Measurements from ENCODE around the gene CDK11A.
A peak's percentile ranks its signal among the peaks of the same experiment; 100 is the strongest.
"Not testable (repeated sequence)": the region's sequence is repeated elsewhere in the genome, so short reads cannot be mapped to it uniquely, and the experiment has no call there.

CDK11A gene

DNA sequence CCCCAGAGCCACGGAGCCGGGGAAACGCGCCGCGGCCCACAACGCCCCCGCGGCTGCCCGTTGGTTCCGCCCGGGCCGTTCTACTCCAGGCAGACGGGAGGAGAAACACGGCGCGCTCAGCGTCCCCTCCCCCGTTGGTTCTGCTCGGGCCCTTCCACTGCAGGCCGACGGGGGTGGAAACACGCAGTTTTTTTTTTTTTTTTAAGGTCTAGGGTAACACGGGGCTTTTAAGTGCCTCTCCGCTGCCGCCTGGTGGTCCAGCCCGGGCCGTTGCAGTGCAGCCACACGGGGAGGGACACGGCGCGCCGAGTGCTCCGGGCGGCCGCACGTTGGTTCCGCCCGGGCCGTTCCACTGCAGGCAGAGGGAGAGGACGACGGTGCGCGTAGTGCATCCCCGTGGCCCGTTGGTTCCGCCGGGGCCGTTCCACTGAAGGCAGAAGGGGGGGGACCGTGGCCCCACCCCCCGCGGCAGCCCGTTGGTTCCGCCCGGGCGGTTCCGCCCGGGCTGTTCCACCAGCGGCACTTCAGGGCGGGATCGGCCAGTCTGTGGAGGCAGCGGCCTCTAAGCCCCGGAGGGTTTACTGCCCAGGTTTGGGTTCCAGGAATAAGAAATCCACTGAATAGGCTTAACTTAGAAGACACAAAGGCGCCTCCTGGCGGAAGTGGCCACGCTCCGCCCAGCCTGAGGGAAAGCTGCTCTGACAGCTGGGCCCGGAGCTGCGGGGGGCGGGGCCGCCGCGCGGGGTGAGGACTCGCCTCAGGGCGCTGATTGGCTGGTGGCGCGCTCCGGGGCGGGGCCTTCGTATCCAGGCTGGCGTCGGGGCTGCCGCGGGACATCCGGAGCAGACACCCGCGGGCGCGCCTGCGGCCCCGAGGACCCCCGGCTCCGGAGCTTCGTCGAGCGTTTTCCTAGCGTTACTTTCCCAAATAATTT is 31.2 kb downstream of the CDK11A start, which contains the start of gene SLC35E2B:
SLC35E2B (minus strand) TSS at position 82 of the 934 bp plus-strand sequence. CDS start 16,096 bp downstream, outside the sequence.
- H3K9me3 ChIP-seq (ENCODE audit: severe bottlenecking); H3K36me3 ChIP-seq; H3K27me3 ChIP-seq (ENCODE audit: insufficient read depth, low read depth, severe bottlenecking): not testable (repeated sequence)
- DNase-seq: peak; percentile 88
- Histone ChIP-seq H3K27ac (peak within 1 kb of the TSS; percentile 86), H3K4me3 (ENCODE audit: low read depth, low read length) (peak within 1 kb of the TSS; percentile 53)
- TF ChIP-seq, protein P1, sequence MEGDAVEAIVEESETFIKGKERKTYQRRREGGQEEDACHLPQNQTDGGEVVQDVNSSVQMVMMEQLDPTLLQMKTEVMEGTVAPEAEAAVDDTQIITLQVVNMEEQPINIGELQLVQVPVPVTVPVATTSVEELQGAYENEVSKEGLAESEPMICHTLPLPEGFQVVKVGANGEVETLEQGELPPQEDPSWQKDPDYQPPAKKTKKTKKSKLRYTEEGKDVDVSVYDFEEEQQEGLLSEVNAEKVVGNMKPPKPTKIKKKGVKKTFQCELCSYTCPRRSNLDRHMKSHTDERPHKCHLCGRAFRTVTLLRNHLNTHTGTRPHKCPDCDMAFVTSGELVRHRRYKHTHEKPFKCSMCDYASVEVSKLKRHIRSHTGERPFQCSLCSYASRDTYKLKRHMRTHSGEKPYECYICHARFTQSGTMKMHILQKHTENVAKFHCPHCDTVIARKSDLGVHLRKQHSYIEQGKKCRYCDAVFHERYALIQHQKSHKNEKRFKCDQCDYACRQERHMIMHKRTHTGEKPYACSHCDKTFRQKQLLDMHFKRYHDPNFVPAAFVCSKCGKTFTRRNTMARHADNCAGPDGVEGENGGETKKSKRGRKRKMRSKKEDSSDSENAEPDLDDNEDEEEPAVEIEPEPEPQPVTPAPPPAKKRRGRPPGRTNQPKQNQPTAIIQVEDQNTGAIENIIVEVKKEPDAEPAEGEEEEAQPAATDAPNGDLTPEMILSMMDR (IDR thresholded peaks at IDR 0.05; ENCODE audit: low read depth, low read length): 0 out of 2 replicates have a peak, but pooled peaks have one; percentile 2

DNA sequence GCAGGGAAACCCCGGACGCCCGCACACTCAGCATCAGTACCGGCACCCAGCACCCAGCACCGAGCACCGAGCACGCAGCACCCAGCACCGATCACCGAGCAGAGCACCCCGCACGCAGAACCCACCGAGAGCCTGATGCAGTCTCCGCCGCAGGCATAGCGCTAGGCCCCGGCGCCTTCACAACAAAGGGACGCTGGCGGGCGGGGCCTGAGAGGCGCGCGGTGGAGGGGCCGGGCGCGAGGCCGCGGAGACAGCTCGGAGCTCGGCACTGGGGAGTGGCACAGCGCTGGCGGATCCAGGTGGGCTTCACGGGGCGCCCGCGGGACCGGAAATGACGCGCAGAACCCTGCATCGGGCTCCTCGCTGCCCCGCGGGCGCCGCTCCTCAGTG is 31.8 kb downstream of the CDK11A start:
- Histone ChIP-seq H3K27ac (peak overlapping the region; percentile 86), H3K4me3 (ENCODE audit: low read depth, low read length) (peak overlapping the region; percentile 53)
- not testable (repeated sequence) for H3K27me3 ChIP-seq (ENCODE audit: insufficient read depth, low read depth, severe bottlenecking); H3K9me3 ChIP-seq (ENCODE audit: severe bottlenecking); H3K36me3 ChIP-seq
- DNase-seq: peak; percentile 62

DNA sequence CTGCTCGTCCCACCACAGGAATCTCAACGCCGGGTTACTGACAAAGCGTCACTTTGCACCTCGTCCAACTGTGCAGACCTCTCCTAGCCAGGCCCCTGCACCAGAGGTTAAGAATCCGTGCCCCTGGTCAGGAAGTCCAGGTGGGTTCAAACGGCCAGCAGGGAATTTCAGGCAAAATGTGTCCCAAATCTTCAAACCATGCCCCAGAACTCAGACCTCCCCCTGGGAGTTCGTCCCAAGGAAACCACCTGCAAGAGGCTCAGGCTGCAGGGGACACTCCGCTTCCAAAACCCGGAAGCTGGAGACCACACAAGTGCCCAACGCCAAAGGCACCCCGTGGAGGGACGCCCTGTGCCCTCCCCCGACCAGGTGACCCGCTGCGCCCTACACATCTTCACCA is 32.7 kb downstream of the CDK11A start:
- not testable (repeated sequence) for H3K36me3 ChIP-seq; H3K4me3 ChIP-seq (ENCODE audit: low read depth, low read length); DNase-seq; H3K27me3 ChIP-seq (ENCODE audit: insufficient read depth, low read depth, severe bottlenecking); H3K9me3 ChIP-seq (ENCODE audit: severe bottlenecking); H3K27ac ChIP-seq

DNA sequence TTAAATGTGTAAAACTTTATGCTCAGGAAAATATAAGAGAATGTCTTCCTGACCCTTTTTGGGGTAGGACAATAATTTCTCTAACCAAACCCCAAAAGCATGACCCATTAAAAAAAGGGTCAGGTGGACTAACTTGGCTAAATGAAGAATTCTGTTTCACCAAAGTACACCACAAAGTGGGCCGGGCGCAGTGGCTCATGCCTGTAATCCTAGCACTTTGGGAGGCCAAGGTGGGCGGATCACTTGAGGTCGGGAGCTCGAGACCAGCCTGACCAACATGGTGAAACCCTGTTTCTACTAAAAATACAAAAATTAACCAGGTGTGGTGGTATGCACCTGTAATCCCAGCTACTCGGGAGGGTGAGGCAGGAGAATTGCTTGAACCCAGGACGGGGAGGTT is 34.6 kb downstream of the CDK11A start:
- H3K9me3 ChIP-seq (ENCODE audit: severe bottlenecking); H3K27ac ChIP-seq; H3K27me3 ChIP-seq (ENCODE audit: insufficient read depth, low read depth, severe bottlenecking); H3K36me3 ChIP-seq; DNase-seq; H3K4me3 ChIP-seq (ENCODE audit: low read depth, low read length): not testable (repeated sequence)

DNA sequence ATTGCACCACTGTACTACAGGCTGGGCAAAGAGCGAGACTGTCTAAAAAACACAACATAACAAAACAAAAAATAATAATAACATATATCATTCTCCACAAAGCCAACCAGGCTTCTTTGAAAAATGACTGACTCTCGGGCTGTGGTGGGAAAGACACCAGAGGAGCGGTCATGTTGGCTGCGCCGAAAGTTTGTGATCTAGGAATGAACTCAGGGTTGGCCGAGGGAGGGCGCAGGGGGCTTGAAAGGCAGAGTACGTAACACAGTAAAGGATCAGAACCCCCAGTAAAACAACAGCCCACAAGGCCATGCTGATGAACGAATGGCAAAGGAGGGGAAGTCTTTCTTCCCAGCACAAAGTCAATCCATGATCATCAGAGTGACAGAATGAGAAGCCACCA is 36.3 kb downstream of the CDK11A start:
- no peak for DNase-seq
- H3K27ac ChIP-seq: no peak overlapping the region

DNA sequence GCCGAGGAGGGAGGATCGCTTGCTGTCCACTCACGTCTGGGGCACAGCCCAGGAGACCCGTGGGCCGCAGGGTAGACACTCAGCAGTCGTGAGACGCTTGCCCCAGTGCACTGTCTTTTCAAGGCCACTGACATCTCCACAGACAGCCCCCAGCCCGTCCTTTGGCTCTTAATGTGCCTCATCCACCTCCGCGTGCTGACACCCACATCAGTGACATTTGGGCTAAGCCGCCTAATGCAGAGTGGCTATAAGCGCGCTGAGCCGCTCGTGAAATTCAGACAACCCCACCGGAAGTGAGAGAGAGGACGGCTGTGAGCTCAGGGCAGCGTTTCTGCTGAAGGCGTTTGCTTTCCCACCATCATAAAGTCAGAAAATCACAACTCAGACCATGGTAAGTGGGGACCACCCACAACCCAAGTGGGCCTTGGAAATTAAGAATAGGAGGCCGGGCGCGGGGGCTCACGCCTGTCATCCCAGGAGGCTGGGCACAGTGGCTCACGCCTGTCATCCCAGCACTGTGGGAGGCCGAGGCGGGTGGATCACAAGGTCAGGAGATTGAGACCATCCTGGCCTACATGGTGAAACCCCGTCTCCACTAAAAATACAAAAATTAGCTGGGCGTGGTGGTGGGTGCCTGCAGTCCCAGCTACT is 40.0 kb downstream of the CDK11A start:
- TF ChIP-seq, protein P1 (IDR thresholded peaks at IDR 0.05; ENCODE audit: low read depth, low read length): no peak
- DNase-seq: peak; percentile 52
- Histone ChIP-seq H3K27me3 (ENCODE audit: insufficient read depth, low read depth, severe bottlenecking) (no peaks in the 10 kb centered on the region), H3K36me3 (peaks cover 6% of the 10 kb centered on the region), H3K4me3 (ENCODE audit: low read depth, low read length) (peak overlapping the region; percentile 9; the same call in 1 of the 2 replicates), H3K9me3 (ENCODE audit: severe bottlenecking) (no peaks in the 10 kb centered on the region), H3K27ac (peak overlapping the region; percentile 59)

More for the DNA sequence above, 36.3 kb downstream of the CDK11A start:
- no peaks in the 10 kb centered on the region for H3K9me3 ChIP-seq (ENCODE audit: severe bottlenecking)
- TF ChIP-seq, protein P1 (IDR thresholded peaks at IDR 0.05; ENCODE audit: low read depth, low read length): no peak
- no peak overlapping the region for H3K4me3 ChIP-seq (ENCODE audit: low read depth, low read length)
- no peaks in the 10 kb centered on the region for H3K27me3 ChIP-seq (ENCODE audit: insufficient read depth, low read depth, severe bottlenecking)
- peaks cover 3% of the 10 kb centered on the region; the same call in 1 of the 2 replicates for H3K36me3 ChIP-seq
